WTC11 (cell line): ENCODE results near the gene OR4K14. TPM values are rescaled to one million over a fixed set of nuclear protein-coding genes. Genes with fewer than 3 reads are reported as not detected.

Experiments
- ATAC-seq: fragments of 200-7000 bp; cut with Tn5 transposase; 2 replicates; pipeline ENCODE4 v1.10.0; 2021; ENCODE audit warnings: mild to moderate bottlenecking, moderate library complexity
- CTCF ChIA-PET: fragments of 300-600 bp; sonication (Branson Sonifier 250); formaldehyde crosslinking; loops from one replicate; lab custom pipeline; 2021; ENCODE audit warnings: antibody characterized with exemption; lab: Charles Lee
- POLR2A ChIA-PET: fragments of 350-600 bp; sonication (Branson Sonifier 250); formaldehyde crosslinking; loops from one replicate; lab custom pipeline; 2021; ENCODE audit warnings: antibody characterized with exemption; lab: Charles Lee
- DNase-seq: peaks from one replicate; pipeline ENCODE4 v3.0.0; 2021; ENCODE audit warnings: low spot score
- H3K27ac Mint-ChIP-seq: 2 replicates; pipeline ENCODE4 v1.8.0; 2021; ENCODE audit warnings: mixed read lengths
- H3K27me3 Mint-ChIP-seq: 2 replicates; pipeline ENCODE4 v1.8.0; 2021; ENCODE audit warnings: low read depth, mild to moderate bottlenecking, moderate library complexity, mixed read lengths
- H3K36me3 Mint-ChIP-seq: 2 replicates; pipeline ENCODE4 v1.8.0; 2021; ENCODE audit warnings: mixed read lengths
- H3K4me1 Mint-ChIP-seq: 2 replicates; pipeline ENCODE4 v1.8.0; 2022; ENCODE audit warnings: mixed read lengths
- H3K4me3 Mint-ChIP-seq: 2 replicates; pipeline ENCODE4 v1.8.0; 2021; ENCODE audit warnings: mild to moderate bottlenecking, moderate library complexity, mixed read lengths
- H3K9me3 Mint-ChIP-seq: 2 replicates; pipeline ENCODE4 v1.8.0; 2021; ENCODE audit warnings: mixed read lengths
- AR ChIP-seq: fragments of 250-450 bp; sonication (Bioruptor Pico); IDR thresholded peaks from 2 replicates; pipeline ENCODE4 v1.9.0; 2021; ENCODE audit warnings: mild to moderate bottlenecking
- ATF2 ChIP-seq: sonication (generic); formaldehyde crosslinking; IDR thresholded peaks from 2 replicates; pipeline ENCODE4 v1.8.1; 2022; ENCODE audit warnings: low read depth, missing genetic modification reagents, borderline replicate concordance
- ELF4 ChIP-seq: sonication (generic); formaldehyde crosslinking; IDR thresholded peaks from 2 replicates; pipeline ENCODE4 v1.8.1; 2022; ENCODE audit warnings: low read depth, mild to moderate bottlenecking, moderate library complexity, missing genetic modification reagents
- FOXP1 ChIP-seq: sonication (generic); formaldehyde crosslinking; IDR thresholded peaks from 2 replicates; pipeline ENCODE4 v1.8.0; 2022; ENCODE audit warnings: missing genetic modification reagents, mild to moderate bottlenecking, moderate library complexity, borderline replicate concordance
- IRF2 ChIP-seq: sonication (generic); formaldehyde crosslinking; IDR thresholded peaks from 2 replicates; pipeline ENCODE4 v1.8.0; 2022; ENCODE audit warnings: low read depth, missing genetic modification reagents, borderline replicate concordance
- RORB ChIP-seq: fragments of 250-450 bp; sonication (Bioruptor Pico); IDR thresholded peaks from 2 replicates; pipeline ENCODE4 v1.9.0; 2021; ENCODE audit warnings: mild to moderate bottlenecking
- SOX15 ChIP-seq: fragments of 250-450 bp; sonication (Bioruptor Pico); IDR thresholded peaks from 2 replicates; pipeline ENCODE4 v1.9.0; 2021; ENCODE audit warnings: mild to moderate bottlenecking
- TEAD1 ChIP-seq: sonication (generic); formaldehyde crosslinking; IDR thresholded peaks from 2 replicates; pipeline ENCODE4 v1.8.0; 2022; ENCODE audit warnings: mild to moderate bottlenecking, missing genetic modification reagents
- TP53 ChIP-seq: sonication (generic); formaldehyde crosslinking; IDR thresholded peaks from 2 replicates; pipeline ENCODE4 v1.8.1; 2023; ENCODE audit warnings: mild to moderate bottlenecking, missing genetic modification reagents
- USF1 ChIP-seq: sonication (generic); formaldehyde crosslinking; IDR thresholded peaks from 2 replicates; pipeline ENCODE4 v1.8.0; 2022; ENCODE audit warnings: mild to moderate bottlenecking, missing genetic modification reagents
- USF2 ChIP-seq: sonication (generic); formaldehyde crosslinking; IDR thresholded peaks from 2 replicates; pipeline ENCODE4 v1.8.1; 2023; ENCODE audit warnings: mild to moderate bottlenecking, missing genetic modification reagents, moderate library complexity
- ZBTB43 ChIP-seq: sonication (generic); formaldehyde crosslinking; IDR thresholded peaks from 2 replicates; pipeline ENCODE4 v1.8.1; 2023; ENCODE audit warnings: mild to moderate bottlenecking, missing genetic modification reagents
- ZNF219 ChIP-seq: sonication (generic); formaldehyde crosslinking; IDR thresholded peaks from 2 replicates; pipeline ENCODE4 v1.8.0; 2023; ENCODE audit warnings: missing genetic modification reagents, mild to moderate bottlenecking, borderline replicate concordance
- ZNF281 ChIP-seq: sonication (generic); formaldehyde crosslinking; IDR thresholded peaks from 2 replicates; pipeline ENCODE4 v1.8.0; 2023; ENCODE audit warnings: mild to moderate bottlenecking, missing genetic modification reagents
- ZNF425 ChIP-seq: fragments of 250-450 bp; sonication (Bioruptor Pico); conservative IDR thresholded peaks from 2 replicates; pipeline ENCODE4 v1.9.0; 2021; ENCODE audit warnings: mild to moderate bottlenecking
- ZNF532 ChIP-seq: fragments of 250-450 bp; sonication (Bioruptor Pico); IDR thresholded peaks from 2 replicates; pipeline ENCODE4 v1.9.0; 2021; ENCODE audit warnings: mild to moderate bottlenecking, borderline replicate concordance
- ZNF671 ChIP-seq: fragments of 250-450 bp; sonication (Bioruptor Pico); IDR thresholded peaks from 2 replicates; pipeline ENCODE4 v1.8.0; 2021; ENCODE audit warnings: mild to moderate bottlenecking
- total RNA-seq: library from RNA; stranded (reverse); gene quantifications from 3 replicates; pipeline ENCODE4 v1.2.3, GENCODE V29; 2021

OR4K14 gene
- total RNA-seq, 1 experiment from 2014 or later: not detected

GRCh38 chr14:20008156-20008555 is 11.0 kb downstream of the OR4K14 start:
- DNase-seq (no peak), ATAC-seq (no peak)
- Mint-ChIP-seq H3K9me3 (peaks cover 78% of the 10 kb centered on the region), H3K27me3 (peaks cover 9% of the 10 kb centered on the region), H3K27ac (no peak overlapping the region), H3K4me1 (no peaks in the 10 kb centered on the region), H3K36me3 (peaks cover 53% of the 10 kb centered on the region), H3K4me3 (no peak overlapping the region)
- CTCF ChIA-PET: no interaction called here
- POLR2A ChIA-PET: no interaction called here
- TF ChIP-seq TP53 (CRISPR knock-in tag): no peak
- TF ChIP-seq ZNF219: no peak
- no peak for TF ChIP-seq ZNF671
- no peak for TF ChIP-seq ZNF532 (CRISPR knock-in tag)
- TF ChIP-seq ZBTB43 (CRISPR knock-in tag): no peak
- no peak for TF ChIP-seq RORB (CRISPR knock-in tag)
- no peak for TF ChIP-seq AR
- no peak for TF ChIP-seq ATF2 (CRISPR knock-in tag)
- TF ChIP-seq ELF4 (CRISPR knock-in tag): no peak
- TF ChIP-seq USF2 (CRISPR knock-in tag): no peak
- TF ChIP-seq TEAD1 (CRISPR knock-in tag): no peak
- TF ChIP-seq IRF2 (CRISPR knock-in tag): no peak
- TF ChIP-seq ZNF281 (CRISPR knock-in tag): no peak
- TF ChIP-seq USF1 (CRISPR knock-in tag): no peak
- no peak for TF ChIP-seq FOXP1 (CRISPR knock-in tag)
- TF ChIP-seq ZNF425 (CRISPR knock-in tag): no peak
- TF ChIP-seq SOX15: no peak
